Measurements from ENCODE around the gene SRSF4.
A peak's percentile ranks its signal among the peaks of the same experiment; 100 is the strongest.
"Not testable (repeated sequence)": the region's sequence is repeated elsewhere in the genome, so short reads cannot be mapped to it uniquely, and the experiment has no call there.

Gene SRSF4

GRCh38 chr1:29162476-29163138 lies 19.1 kb downstream of the SRSF4 start:
- DNase-seq (ENCODE audit: low read depth in 2 of 2): no peak

- no peak for DNase-seq (ENCODE audit: low read depth in 2 of 2)
These were observed 19.7 kb downstream of the SRSF4 start for GRCh38 chr1:29162025-29162424.

- DNase-seq (ENCODE audit: low read depth in 2 of 2): no peak
These were observed 21.9 kb downstream of the SRSF4 start for GRCh38 chr1:29159773-29160172.

GRCh38 chr1:29157269-29157601 lies 24.5 kb downstream of the SRSF4 start:
- DNase-seq (ENCODE audit: low read depth in 2 of 2): no peak

- DNase-seq (ENCODE audit: low read depth in 2 of 2): no peak
These were observed 25.0 kb downstream of the SRSF4 start for GRCh38 chr1:29156543-29157268.

- DNase-seq (ENCODE audit: low read depth in 2 of 2): no peak
These were observed 29.5 kb downstream of the SRSF4 start for GRCh38 chr1:29152046-29152805.

- not testable (repeated sequence) for DNase-seq (ENCODE audit: low read depth in 2 of 2)
These were observed 31.4 kb downstream of the SRSF4 start for GRCh38 chr1:29150346-29150745.

- DNase-seq (ENCODE audit: low read depth in 2 of 2): no peak
These were observed 32.8 kb downstream of the SRSF4 start for GRCh38 chr1:29148656-29149491.

- DNase-seq (ENCODE audit: low read depth in 2 of 2): peak; percentile 82 to 83
These were observed 35.8 kb downstream of the SRSF4 start for GRCh38 chr1:29145739-29146437.

GRCh38 chr1:29144178-29144577 lies 37.5 kb downstream of the SRSF4 start:
- DNase-seq (ENCODE audit: low read depth in 2 of 2): no peak

GRCh38 chr1:29142714-29143113 lies 39.0 kb downstream of the SRSF4 start:
- DNase-seq (ENCODE audit: low read depth in 2 of 2): no peak

- DNase-seq (ENCODE audit: low read depth in 2 of 2): no peak
These were observed 45.2 kb downstream of the SRSF4 start for GRCh38 chr1:29136391-29136915.

- DNase-seq (ENCODE audit: low read depth in 2 of 2): no peak
These were observed 47.0 kb downstream of the SRSF4 start for GRCh38 chr1:29134695-29135028.

GRCh38 chr1:29133861-29134694 lies 47.6 kb downstream of the SRSF4 start:
- DNase-seq (ENCODE audit: low read depth in 2 of 2): no peak

- DNase-seq (ENCODE audit: low read depth in 2 of 2): not testable (repeated sequence)
These were observed 50.6 kb downstream of the SRSF4 start for GRCh38 chr1:29131056-29131455.

- DNase-seq (ENCODE audit: low read depth in 2 of 2): no peak
These were observed 51.8 kb downstream of the SRSF4 start for GRCh38 chr1:29129916-29130315.

- no peak for DNase-seq (ENCODE audit: low read depth in 2 of 2)
These were observed 53.0 kb downstream of the SRSF4 start for GRCh38 chr1:29128739-29129138.

GRCh38 chr1:29126198-29126597 lies 55.5 kb downstream of the SRSF4 start:
- no peak for DNase-seq (ENCODE audit: low read depth in 2 of 2)

GRCh38 chr1:29125788-29126187 lies 55.9 kb downstream of the SRSF4 start:
- no peak for DNase-seq (ENCODE audit: low read depth in 2 of 2)

GRCh38 chr1:29125237-29125641 lies 56.5 kb downstream of the SRSF4 start:
- no peak for DNase-seq (ENCODE audit: low read depth in 2 of 2)

Data from fibroblast of skin of left biceps (primary cell).